ENCODE results near the gene PLCB1.

Gene PLCB1

GRCh38 chr20:8361006-8361652 lies 229.1 kb downstream of the PLCB1 start:
- no peak overlapping the region for H3K4me3 ChIP-seq (ENCODE audit: low read length in 2 of 2)
- H3K9ac ChIP-seq (ENCODE audit: low read depth in 1 of 2, low read length in 2 of 2) = no peak overlapping the region
- no peaks in the 10 kb centered on the region for H3K36me3 ChIP-seq (ENCODE audit: control insufficient read depth in 2 of 2, insufficient read depth in 2 of 2, low read length in 2 of 2)
- no peaks in the 10 kb centered on the region for H3K27me3 ChIP-seq (ENCODE audit: control insufficient read depth in 2 of 2, insufficient read depth in 2 of 2, low read length in 2 of 2)
- H3K27ac ChIP-seq (ENCODE audit: low read depth in 2 of 2, low read length in 2 of 2) = no peak overlapping the region
- no peaks in the 10 kb centered on the region for H3K9me3 ChIP-seq (ENCODE audit: control insufficient read depth in 2 of 2, low read length in 2 of 2)
- no peaks in the 10 kb centered on the region for H3K4me1 ChIP-seq (ENCODE audit: control insufficient read depth in 2 of 2, insufficient read depth in 2 of 2, low read length in 2 of 2)

- H3K27ac ChIP-seq (ENCODE audit: low read depth in 2 of 2, low read length in 2 of 2) = no peak overlapping the region
- H3K9me3 ChIP-seq (ENCODE audit: control insufficient read depth in 2 of 2, low read length in 2 of 2) = no peaks in the 10 kb centered on the region
- no peaks in the 10 kb centered on the region for H3K36me3 ChIP-seq (ENCODE audit: control insufficient read depth in 2 of 2, insufficient read depth in 2 of 2, low read length in 2 of 2)
- H3K9ac ChIP-seq (ENCODE audit: low read depth in 1 of 2, low read length in 2 of 2) = no peak overlapping the region
- no peaks in the 10 kb centered on the region for H3K27me3 ChIP-seq (ENCODE audit: control insufficient read depth in 2 of 2, insufficient read depth in 2 of 2, low read length in 2 of 2)
- no peak overlapping the region for H3K4me3 ChIP-seq (ENCODE audit: low read length in 2 of 2)
- H3K4me1 ChIP-seq (ENCODE audit: control insufficient read depth in 2 of 2, insufficient read depth in 2 of 2, low read length in 2 of 2) = no peaks in the 10 kb centered on the region
Observed at GRCh38 chr20:8361779-8362178, 229.7 kb downstream of the PLCB1 start.

DNA sequence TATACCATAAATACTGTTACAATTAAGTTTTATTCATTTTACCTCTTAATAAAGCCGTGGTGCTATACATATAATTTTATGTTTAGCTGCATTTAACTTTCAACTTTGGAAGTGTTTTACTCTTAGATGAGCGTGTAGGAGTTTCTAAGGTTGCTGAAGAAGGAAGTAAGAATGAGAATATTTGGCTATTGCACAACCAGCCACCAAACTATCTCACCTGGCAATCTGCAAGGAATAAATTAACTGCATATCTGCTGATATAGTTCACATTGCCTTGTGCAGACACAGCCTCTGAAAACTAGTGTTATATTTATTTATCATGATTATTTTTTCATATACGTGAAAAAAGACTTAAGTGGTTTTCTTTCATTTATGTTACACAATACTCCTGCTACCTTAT lies 230.4 kb downstream of the PLCB1 start:
- Histone ChIP-seq H3K9ac (ENCODE audit: low read depth in 1 of 2, low read length in 2 of 2) (no peak overlapping the region), H3K36me3 (ENCODE audit: control insufficient read depth in 2 of 2, insufficient read depth in 2 of 2, low read length in 2 of 2) (no peaks in the 10 kb centered on the region), H3K4me1 (ENCODE audit: control insufficient read depth in 2 of 2, insufficient read depth in 2 of 2, low read length in 2 of 2) (no peaks in the 10 kb centered on the region), H3K27me3 (ENCODE audit: control insufficient read depth in 2 of 2, insufficient read depth in 2 of 2, low read length in 2 of 2) (no peaks in the 10 kb centered on the region), H3K9me3 (ENCODE audit: control insufficient read depth in 2 of 2, low read length in 2 of 2) (no peaks in the 10 kb centered on the region), H3K4me3 (ENCODE audit: low read length in 2 of 2) (no peak overlapping the region), H3K27ac (ENCODE audit: low read depth in 2 of 2, low read length in 2 of 2) (no peak overlapping the region)

DNA sequence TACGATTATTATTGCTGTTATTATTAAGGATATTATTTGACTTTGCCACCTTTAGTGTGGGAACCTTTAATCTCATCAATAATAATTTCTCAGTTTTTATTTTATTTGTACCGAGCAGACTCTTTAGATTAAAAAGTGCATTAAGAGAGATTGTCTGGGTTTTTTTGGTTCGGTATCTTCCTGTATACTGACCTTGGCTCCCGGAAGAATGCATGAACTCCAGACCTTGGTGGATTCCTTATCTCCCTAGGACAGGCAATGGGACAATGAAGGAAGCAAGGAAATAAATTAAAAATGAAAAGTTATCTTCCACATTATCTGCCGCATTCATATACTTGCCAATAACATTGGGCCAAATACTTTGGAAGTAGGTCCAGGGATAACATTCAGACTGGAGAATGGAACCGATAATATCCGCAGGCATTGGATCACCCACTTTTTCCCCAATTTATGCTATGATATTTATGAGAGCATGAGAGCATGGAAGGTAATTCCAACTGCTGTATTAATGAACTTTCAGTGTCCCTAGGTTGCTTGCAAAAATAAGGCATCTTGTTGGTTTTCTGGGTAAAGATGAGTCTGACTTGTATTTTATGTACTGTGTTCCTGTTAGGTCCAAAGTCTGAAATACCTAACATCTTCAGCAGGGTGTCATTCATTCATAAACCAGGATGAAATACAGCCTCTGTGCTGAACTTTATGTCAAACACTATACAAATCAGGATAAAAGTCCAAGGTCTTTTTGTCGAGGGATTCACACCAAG lies 232.1 kb downstream of the PLCB1 start:
- H3K9ac ChIP-seq (ENCODE audit: low read depth in 1 of 2, low read length in 2 of 2) = no peak overlapping the region
- H3K36me3 ChIP-seq (ENCODE audit: control insufficient read depth in 2 of 2, insufficient read depth in 2 of 2, low read length in 2 of 2) = no peaks in the 10 kb centered on the region
- H3K4me3 ChIP-seq (ENCODE audit: low read length in 2 of 2) = no peak overlapping the region
- no peaks in the 10 kb centered on the region for H3K9me3 ChIP-seq (ENCODE audit: control insufficient read depth in 2 of 2, low read length in 2 of 2)
- no peaks in the 10 kb centered on the region for H3K27me3 ChIP-seq (ENCODE audit: control insufficient read depth in 2 of 2, insufficient read depth in 2 of 2, low read length in 2 of 2)
- H3K27ac ChIP-seq (ENCODE audit: low read depth in 2 of 2, low read length in 2 of 2) = no peak overlapping the region
- no peaks in the 10 kb centered on the region for H3K4me1 ChIP-seq (ENCODE audit: control insufficient read depth in 2 of 2, insufficient read depth in 2 of 2, low read length in 2 of 2)

GRCh38 chr20:8364734-8365078 lies 232.6 kb downstream of the PLCB1 start:
- Histone ChIP-seq H3K4me1 (ENCODE audit: control insufficient read depth in 2 of 2, insufficient read depth in 2 of 2, low read length in 2 of 2) (no peaks in the 10 kb centered on the region), H3K36me3 (ENCODE audit: control insufficient read depth in 2 of 2, insufficient read depth in 2 of 2, low read length in 2 of 2) (no peaks in the 10 kb centered on the region), H3K4me3 (ENCODE audit: low read length in 2 of 2) (no peak overlapping the region), H3K27me3 (ENCODE audit: control insufficient read depth in 2 of 2, insufficient read depth in 2 of 2, low read length in 2 of 2) (no peaks in the 10 kb centered on the region), H3K9me3 (ENCODE audit: control insufficient read depth in 2 of 2, low read length in 2 of 2) (no peaks in the 10 kb centered on the region), H3K9ac (ENCODE audit: low read depth in 1 of 2, low read length in 2 of 2) (no peak overlapping the region), H3K27ac (ENCODE audit: low read depth in 2 of 2, low read length in 2 of 2) (no peak overlapping the region)

DNA sequence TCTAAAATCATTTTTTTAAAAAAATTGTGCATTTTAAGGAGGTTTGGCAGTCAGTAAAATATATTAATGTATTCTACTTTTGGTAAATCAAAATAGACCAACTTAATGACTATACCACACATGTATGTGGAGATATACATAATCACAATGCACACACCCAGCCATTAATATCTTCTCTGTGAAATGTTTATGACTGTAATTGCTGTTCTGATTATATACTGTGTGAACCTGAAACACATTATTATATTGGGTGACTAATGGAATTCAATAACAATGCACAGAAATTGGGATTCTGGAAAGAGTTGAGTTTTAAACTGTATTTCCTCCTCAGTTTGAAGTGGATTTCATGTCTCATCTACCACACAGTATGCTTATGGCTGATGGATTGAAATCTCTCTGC lies 233.6 kb downstream of the PLCB1 start:
- Histone ChIP-seq H3K9me3 (ENCODE audit: control insufficient read depth in 2 of 2, low read length in 2 of 2) (no peaks in the 10 kb centered on the region), H3K4me1 (ENCODE audit: control insufficient read depth in 2 of 2, insufficient read depth in 2 of 2, low read length in 2 of 2) (no peaks in the 10 kb centered on the region), H3K4me3 (ENCODE audit: low read length in 2 of 2) (no peak overlapping the region), H3K9ac (ENCODE audit: low read depth in 1 of 2, low read length in 2 of 2) (no peak overlapping the region), H3K27me3 (ENCODE audit: control insufficient read depth in 2 of 2, insufficient read depth in 2 of 2, low read length in 2 of 2) (no peaks in the 10 kb centered on the region), H3K27ac (ENCODE audit: low read depth in 2 of 2, low read length in 2 of 2) (no peak overlapping the region), H3K36me3 (ENCODE audit: control insufficient read depth in 2 of 2, insufficient read depth in 2 of 2, low read length in 2 of 2) (no peaks in the 10 kb centered on the region)

GRCh38 chr20:8366303-8366923 lies 234.3 kb downstream of the PLCB1 start:
- Histone ChIP-seq H3K4me3 (ENCODE audit: low read length in 2 of 2) (no peak overlapping the region), H3K4me1 (ENCODE audit: control insufficient read depth in 2 of 2, insufficient read depth in 2 of 2, low read length in 2 of 2) (no peaks in the 10 kb centered on the region), H3K9ac (ENCODE audit: low read depth in 1 of 2, low read length in 2 of 2) (no peak overlapping the region), H3K9me3 (ENCODE audit: control insufficient read depth in 2 of 2, low read length in 2 of 2) (no peaks in the 10 kb centered on the region), H3K27me3 (ENCODE audit: control insufficient read depth in 2 of 2, insufficient read depth in 2 of 2, low read length in 2 of 2) (no peaks in the 10 kb centered on the region), H3K27ac (ENCODE audit: low read depth in 2 of 2, low read length in 2 of 2) (no peak overlapping the region), H3K36me3 (ENCODE audit: control insufficient read depth in 2 of 2, insufficient read depth in 2 of 2, low read length in 2 of 2) (no peaks in the 10 kb centered on the region)

DNA sequence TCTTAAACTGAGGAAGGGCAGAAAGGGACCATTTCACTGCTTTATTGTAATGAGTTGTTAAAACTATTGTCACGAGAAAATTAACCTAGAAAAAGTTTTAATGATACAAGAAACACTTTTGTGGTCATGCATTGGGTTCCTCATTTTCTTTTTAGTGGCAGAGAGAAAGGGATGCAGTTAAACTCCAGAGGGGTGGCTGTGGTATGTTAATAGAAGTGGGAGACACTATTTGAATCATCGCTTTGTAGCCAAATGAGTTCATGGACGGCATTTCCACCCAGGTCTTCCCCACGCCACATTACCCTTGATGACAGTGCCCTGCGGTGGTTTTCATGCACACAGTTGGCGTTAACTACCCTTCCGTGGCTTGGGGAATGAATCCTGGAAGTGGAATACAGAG lies 235.6 kb downstream of the PLCB1 start:
- Histone ChIP-seq H3K27ac (ENCODE audit: low read depth in 2 of 2, low read length in 2 of 2) (no peak overlapping the region), H3K4me3 (ENCODE audit: low read length in 2 of 2) (no peak overlapping the region), H3K9ac (ENCODE audit: low read depth in 1 of 2, low read length in 2 of 2) (no peak overlapping the region), H3K36me3 (ENCODE audit: control insufficient read depth in 2 of 2, insufficient read depth in 2 of 2, low read length in 2 of 2) (no peaks in the 10 kb centered on the region), H3K27me3 (ENCODE audit: control insufficient read depth in 2 of 2, insufficient read depth in 2 of 2, low read length in 2 of 2) (no peaks in the 10 kb centered on the region), H3K9me3 (ENCODE audit: control insufficient read depth in 2 of 2, low read length in 2 of 2) (no peaks in the 10 kb centered on the region), H3K4me1 (ENCODE audit: control insufficient read depth in 2 of 2, insufficient read depth in 2 of 2, low read length in 2 of 2) (no peaks in the 10 kb centered on the region)

- no peaks in the 10 kb centered on the region for H3K36me3 ChIP-seq (ENCODE audit: control insufficient read depth in 2 of 2, insufficient read depth in 2 of 2, low read length in 2 of 2)
- no peaks in the 10 kb centered on the region for H3K9me3 ChIP-seq (ENCODE audit: control insufficient read depth in 2 of 2, low read length in 2 of 2)
- no peak overlapping the region for H3K27ac ChIP-seq (ENCODE audit: low read depth in 2 of 2, low read length in 2 of 2)
- H3K27me3 ChIP-seq (ENCODE audit: control insufficient read depth in 2 of 2, insufficient read depth in 2 of 2, low read length in 2 of 2) = no peaks in the 10 kb centered on the region
- no peak overlapping the region for H3K4me3 ChIP-seq (ENCODE audit: low read length in 2 of 2)
- H3K4me1 ChIP-seq (ENCODE audit: control insufficient read depth in 2 of 2, insufficient read depth in 2 of 2, low read length in 2 of 2) = no peaks in the 10 kb centered on the region
- H3K9ac ChIP-seq (ENCODE audit: low read depth in 1 of 2, low read length in 2 of 2) = no peak overlapping the region
Observed at GRCh38 chr20:8368670-8369069, 236.6 kb downstream of the PLCB1 start.

- Histone ChIP-seq H3K27ac (ENCODE audit: low read depth in 2 of 2, low read length in 2 of 2) (no peak overlapping the region), H3K4me3 (ENCODE audit: low read length in 2 of 2) (no peak overlapping the region), H3K27me3 (ENCODE audit: control insufficient read depth in 2 of 2, insufficient read depth in 2 of 2, low read length in 2 of 2) (no peaks in the 10 kb centered on the region), H3K9ac (ENCODE audit: low read depth in 1 of 2, low read length in 2 of 2) (no peak overlapping the region), H3K36me3 (ENCODE audit: control insufficient read depth in 2 of 2, insufficient read depth in 2 of 2, low read length in 2 of 2) (no peaks in the 10 kb centered on the region), H3K4me1 (ENCODE audit: control insufficient read depth in 2 of 2, insufficient read depth in 2 of 2, low read length in 2 of 2) (no peaks in the 10 kb centered on the region), H3K9me3 (ENCODE audit: control insufficient read depth in 2 of 2, low read length in 2 of 2) (no peaks in the 10 kb centered on the region)
Observed at GRCh38 chr20:8369311-8369710, 237.2 kb downstream of the PLCB1 start.
